Measurements from ENCODE around the gene MTRFR.

MTRFR gene

GRCh38 chr12:123270214-123271000 lies 37.2 kb downstream of the MTRFR start:
- DNase-seq (ENCODE audit: low read depth), result peak; percentile 15

DNA sequence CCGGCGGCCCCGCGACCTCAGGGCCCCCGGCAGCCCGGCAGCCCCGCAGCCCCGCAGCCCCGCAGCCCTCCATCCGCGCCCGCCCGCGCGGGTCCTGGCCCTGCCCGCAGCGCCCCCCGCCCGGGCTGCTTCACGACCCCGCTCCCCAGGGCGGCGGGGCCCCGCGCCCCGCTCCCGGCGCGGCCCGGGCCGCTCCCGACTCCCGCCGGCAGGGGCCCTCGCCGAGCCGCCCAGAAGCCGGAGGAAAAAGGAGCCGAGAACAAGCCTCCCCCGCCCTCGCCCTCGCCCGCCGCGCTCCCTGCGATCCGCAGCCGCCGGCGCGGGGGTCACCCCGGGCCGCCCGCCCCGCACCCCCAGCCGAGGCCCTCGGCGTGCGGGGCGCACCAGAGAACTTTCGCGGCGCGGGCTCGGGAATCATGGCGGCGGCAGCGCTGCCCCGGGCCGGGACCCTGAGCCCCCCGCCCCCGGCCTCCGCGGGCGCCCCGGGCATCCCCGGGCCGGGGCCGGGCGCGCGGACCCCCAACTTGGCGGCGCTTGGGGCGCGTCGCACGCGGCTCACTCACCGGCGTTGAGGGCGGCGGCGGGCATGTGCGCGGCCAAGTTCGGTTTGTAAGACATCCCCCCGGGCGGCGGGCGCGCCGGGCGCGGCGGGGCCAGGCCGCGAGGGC lies 37.9 kb downstream of the MTRFR start:
- DNase-seq (ENCODE audit: low read depth), result peak; percentile 46

GRCh38 chr12:123273166-123273565 lies 39.9 kb downstream of the MTRFR start:
- DNase-seq (ENCODE audit: low read depth), result no peak

DNA sequence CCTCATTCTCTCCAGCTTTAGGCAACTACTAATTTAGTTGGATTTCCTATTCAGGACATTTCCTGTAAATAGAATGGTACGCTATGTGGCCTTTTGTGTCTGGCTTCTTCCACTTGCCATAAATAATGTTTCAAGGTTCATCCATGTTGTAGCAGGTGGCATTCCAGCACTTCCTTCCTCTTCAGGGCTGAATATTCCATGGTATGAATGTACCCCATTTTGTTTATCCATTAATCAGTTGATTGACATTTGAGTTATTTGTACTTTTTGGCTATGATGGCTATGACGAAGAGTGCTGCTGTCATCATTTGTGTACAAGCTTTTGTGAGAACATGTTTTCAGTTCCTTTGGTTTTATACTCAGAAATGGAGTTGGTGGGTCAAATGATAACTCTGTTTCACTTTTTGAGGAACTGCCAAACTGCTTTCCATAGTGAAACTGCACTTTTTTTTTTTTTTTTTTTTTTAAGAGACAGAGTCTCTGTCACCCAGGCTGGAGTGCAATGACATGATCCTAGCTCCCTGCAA lies 44.9 kb downstream of the MTRFR start:
- no peak for DNase-seq (ENCODE audit: low read depth)

DNA sequence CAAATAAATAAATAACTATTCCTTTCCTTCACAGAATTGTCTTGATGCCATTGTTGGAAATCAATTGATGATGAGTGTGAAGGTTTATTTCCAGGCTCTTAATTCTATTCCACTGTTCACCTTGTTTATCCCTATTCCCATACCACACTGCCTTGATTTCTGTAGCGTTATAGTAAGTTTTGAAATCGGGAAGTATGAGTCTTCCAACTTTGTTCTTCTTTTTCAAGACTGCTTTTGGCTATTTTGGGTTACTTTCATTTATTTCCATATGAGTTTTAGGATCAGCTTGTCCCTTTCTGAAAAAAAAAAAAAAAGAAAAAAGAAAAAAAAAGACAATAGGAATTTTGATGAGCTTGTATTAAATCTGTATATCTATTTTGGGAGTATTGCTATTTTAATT lies 47.7 kb downstream of the MTRFR start:
- DNase-seq (ENCODE audit: low read depth), result no peak

GRCh38 chr12:123282111-123282510 lies 48.9 kb downstream of the MTRFR start:
- DNase-seq (ENCODE audit: low read depth), result no peak

- no peak for DNase-seq (ENCODE audit: low read depth)
Observed at GRCh38 chr12:123283461-123283860, 50.2 kb downstream of the MTRFR start.

GRCh38 chr12:123284669-123285068 lies 51.4 kb downstream of the MTRFR start:
- DNase-seq (ENCODE audit: low read depth), result no peak

- DNase-seq (ENCODE audit: low read depth), result no peak
Observed at GRCh38 chr12:123286652-123287373, 53.6 kb downstream of the MTRFR start.

- no peak for DNase-seq (ENCODE audit: low read depth)
Observed at GRCh38 chr12:123288751-123289346, 55.6 kb downstream of the MTRFR start.

DNA sequence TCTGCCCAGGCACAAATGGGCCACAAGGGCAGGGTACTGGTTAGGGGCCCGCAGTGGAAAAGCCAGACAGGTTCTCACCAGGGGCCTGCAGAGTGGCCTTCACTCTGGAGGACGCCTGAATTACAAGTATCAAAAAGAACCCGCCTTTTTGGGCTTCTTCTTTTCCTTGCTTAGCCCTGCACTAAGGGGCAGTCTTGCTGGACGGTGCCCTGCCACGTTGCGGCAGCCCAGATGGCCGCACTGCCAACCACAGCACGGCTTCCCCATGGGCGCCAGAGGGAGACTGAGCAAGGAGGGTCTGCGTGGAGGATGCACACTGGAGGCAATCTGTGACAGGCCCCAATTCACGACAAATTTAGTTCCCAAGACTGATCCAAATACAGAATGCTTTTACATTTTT lies 56.7 kb downstream of the MTRFR start:
- DNase-seq (ENCODE audit: low read depth), result no peak

DNA sequence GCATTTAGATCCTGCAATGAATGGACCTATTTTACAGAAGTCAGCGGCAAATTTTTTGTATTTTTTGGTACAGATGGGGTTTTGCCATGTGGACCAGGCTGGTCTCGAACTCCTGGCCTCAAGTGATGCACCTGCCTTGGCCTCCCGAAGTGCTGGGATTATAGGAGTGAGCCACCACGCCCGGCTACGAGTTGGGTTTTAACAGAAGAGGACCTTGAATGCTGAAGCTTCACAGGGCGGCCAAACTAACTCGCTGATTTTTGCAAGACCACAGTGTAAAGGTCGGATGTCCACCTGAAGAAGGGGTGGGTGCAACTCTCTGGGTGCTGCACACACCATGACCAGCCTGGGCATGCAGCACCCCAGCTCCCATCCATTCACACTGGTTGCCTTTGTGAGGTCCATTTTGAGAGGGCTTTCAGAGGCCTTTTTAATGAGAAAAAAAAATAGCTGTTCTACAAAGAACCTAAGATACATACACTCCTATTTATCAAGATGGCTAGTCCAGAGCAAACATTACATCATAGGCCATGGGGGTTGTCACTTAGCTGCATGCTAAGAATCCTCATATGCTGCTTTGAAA lies 60.0 kb downstream of the MTRFR start:
- no peak for DNase-seq (ENCODE audit: low read depth)

DNA sequence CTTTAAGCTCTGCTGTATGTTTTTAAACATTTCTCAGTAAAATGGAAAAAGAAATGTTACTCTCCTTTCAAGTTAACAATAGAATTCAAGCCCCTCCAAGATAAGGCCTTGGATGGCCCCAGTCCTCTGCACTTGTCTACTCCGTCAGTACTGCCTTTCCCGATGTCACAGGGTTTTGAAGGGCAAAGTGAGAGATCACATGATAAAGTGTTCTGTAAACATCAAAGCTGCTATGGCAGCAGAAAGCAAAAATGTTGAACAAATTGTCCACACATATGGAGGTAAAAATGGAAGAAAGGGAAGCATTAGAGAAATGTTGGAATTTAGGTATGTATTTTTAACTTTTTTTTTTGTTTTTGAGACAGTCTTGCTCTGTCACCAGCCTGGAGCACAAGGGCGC lies 71.9 kb downstream of the MTRFR start:
- DNase-seq (ENCODE audit: low read depth), result no peak

DNA sequence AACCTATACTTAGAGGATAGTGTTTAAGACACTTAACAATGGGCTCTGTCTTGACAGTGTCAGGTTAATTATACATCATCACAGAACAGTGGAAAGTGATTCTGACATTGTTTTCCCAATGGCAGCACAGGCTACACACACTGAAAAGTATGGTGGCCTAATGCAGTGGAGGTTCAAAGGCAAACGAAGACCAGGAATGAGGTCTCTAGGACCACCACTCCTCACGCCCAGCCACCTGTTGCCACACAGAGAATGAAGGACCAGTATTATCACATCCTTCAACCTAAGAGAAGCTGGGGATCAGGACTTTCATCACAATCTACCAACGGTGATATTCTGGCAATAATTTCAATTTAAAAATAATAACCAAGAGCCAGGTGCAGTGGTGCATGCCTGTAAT lies 73.0 kb downstream of the MTRFR start:
- no peak for DNase-seq (ENCODE audit: low read depth)

Measured in amniotic epithelial cell (primary cell).